Measurements from ENCODE around the gene CERS4. TPM values are rescaled to one million over a fixed set of nuclear protein-coding genes. Genes with fewer than 3 reads are reported as not detected.
A peak's percentile ranks its signal among the peaks of the same experiment; 100 is the strongest.

Gene CERS4
- total and polyA plus RNA-seq, 4 donors = 30.7 to 67.8 (median 54.4) TPM

GRCh38 chr19:8306235-8307054 lies 97.3 kb downstream of the CERS4 start:
- H3K9ac ChIP-seq (ENCODE audit: insufficient read depth in 1 of 2, low read length in 2 of 2) = no peak overlapping the region
- peaks cover 0 to 19% (median 4%) of the 10 kb centered on the region in 5 donors for H3K4me1 ChIP-seq (ENCODE audit: control insufficient read depth in 5 of 5, insufficient read depth in 5 of 5, low read length in 5 of 5)
- H3K27ac ChIP-seq (ENCODE audit: low read depth in 1 of 2, low read length in 1 of 2) = peak overlapping the region in 1 of 2 donors; percentile 17
- DNase-seq (no peak), ATAC-seq (ENCODE audit: insufficient read depth, low FRiP score) (no peak)
- H3K27me3 ChIP-seq (ENCODE audit: control insufficient read depth in 3 of 3, insufficient read depth in 3 of 3, low read length in 2 of 3) = no peaks in the 10 kb centered on the region
- WGBS, 2 donors = 67 to 79% methylated on average over 17 of the region's 17 CpGs
- no peaks in the 10 kb centered on the region for H3K9me3 ChIP-seq (ENCODE audit: control insufficient read depth in 4 of 4, insufficient read depth in 3 of 4, low read length in 3 of 4)
- H3K36me3 ChIP-seq (ENCODE audit: control insufficient read depth in 4 of 4, insufficient read depth in 4 of 4, low read length in 4 of 4) = peaks cover 0 to 15% (median 12%) of the 10 kb centered on the region in 4 donors
- no peak for TF ChIP-seq CTCF (IDR thresholded peaks at IDR 0.05; ENCODE audit: control extremely low read depth, extremely low read depth)
- H3K4me3 ChIP-seq = no peak overlapping the region

GRCh38 chr19:8307400-8307964 lies 98.3 kb downstream of the CERS4 start:
- Histone ChIP-seq H3K4me3 (peak overlapping the region; percentile 51), H3K27me3 (ENCODE audit: control insufficient read depth in 3 of 3, insufficient read depth in 3 of 3, low read length in 2 of 3) (no peaks in the 10 kb centered on the region), H3K27ac (ENCODE audit: low read depth in 1 of 2, low read length in 1 of 2) (peak overlapping the region in 1 of 2 donors; percentile 84), H3K36me3 (ENCODE audit: control insufficient read depth in 4 of 4, insufficient read depth in 4 of 4, low read length in 4 of 4) (peaks cover 0 to 13% (median 12%) of the 10 kb centered on the region in 4 donors), H3K4me1 (ENCODE audit: control insufficient read depth in 5 of 5, insufficient read depth in 5 of 5, low read length in 5 of 5) (peaks cover 0 to 19% (median 5%) of the 10 kb centered on the region in 5 donors), H3K9ac (ENCODE audit: insufficient read depth in 1 of 2, low read length in 2 of 2) (peak overlapping the region; percentile 51 to 60), H3K9me3 (ENCODE audit: control insufficient read depth in 4 of 4, insufficient read depth in 3 of 4, low read length in 3 of 4) (no peaks in the 10 kb centered on the region)
- DNase-seq (peak in 1 of 3 donors; percentile 15), ATAC-seq (ENCODE audit: insufficient read depth, low FRiP score) (no peak)
- 29 to 53% methylated on average over 24 of the region's 24 CpGs for WGBS, 2 donors
- TF ChIP-seq CTCF (IDR thresholded peaks at IDR 0.05; ENCODE audit: control extremely low read depth, extremely low read depth) = no peak

DNA sequence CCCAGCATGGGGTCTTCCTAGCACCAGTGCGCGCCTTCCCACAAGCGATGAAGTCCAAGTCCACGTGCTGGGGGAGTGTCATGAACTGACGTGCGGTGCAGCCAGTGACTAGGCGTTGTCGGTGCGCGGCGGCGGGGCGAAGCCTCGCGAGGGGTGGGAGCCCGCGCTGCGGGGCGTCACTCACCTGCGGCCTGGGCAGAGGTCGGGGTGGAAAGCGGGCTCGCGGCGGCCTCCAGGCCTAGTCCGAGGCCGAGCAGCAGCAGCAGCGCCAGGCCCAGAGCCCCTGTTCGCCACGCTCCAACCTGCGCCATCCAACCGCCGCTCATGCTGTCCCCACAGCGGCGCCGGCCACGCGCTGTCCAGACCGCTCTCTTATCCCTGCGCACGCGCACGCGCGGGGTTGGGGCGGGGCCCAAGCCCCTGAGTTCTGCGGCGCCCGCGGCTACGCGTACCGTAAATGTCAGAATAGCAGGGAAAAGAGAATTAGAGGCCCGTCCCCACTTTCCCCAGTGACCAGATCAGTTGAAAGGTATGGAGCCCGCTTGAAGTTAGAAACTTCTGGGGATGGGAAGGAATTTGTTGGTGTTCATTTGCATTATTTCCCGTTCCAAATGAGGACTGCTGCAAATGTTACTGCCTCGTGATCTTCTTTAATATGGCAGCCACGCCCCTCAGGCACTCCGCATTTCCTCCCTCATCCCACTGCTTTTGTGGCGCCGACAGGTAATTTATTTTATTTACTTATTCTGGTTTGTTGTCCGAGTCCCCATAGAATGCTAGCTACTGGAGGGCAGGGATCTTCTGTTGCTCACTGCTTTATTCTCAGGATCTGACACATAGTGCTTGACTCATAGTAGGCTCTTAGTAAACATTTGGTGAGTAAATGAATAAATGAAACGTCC lies 99.0 kb downstream of the CERS4 start, which contains the start of gene CD320:
TSS of gene CD320 (minus strand) at position 394 of the 902 bp plus-strand sequence. CDS start at position 326, 68 bp downstream.
- peak within 1 kb of the TSS; percentile 51 for H3K4me3 ChIP-seq

More for the DNA sequence above, 99.0 kb downstream of the CERS4 start, which contains the start of gene CD320:
- ATAC-seq (ENCODE audit: insufficient read depth, low FRiP score) (peak; percentile 94), DNase-seq (peak; percentile 90 to 95 (median 93))
- peaks cover 0 to 19% (median 5%) of the 10 kb centered on the region in 5 donors for H3K4me1 ChIP-seq (ENCODE audit: control insufficient read depth in 5 of 5, insufficient read depth in 5 of 5, low read length in 5 of 5)
- H3K27me3 ChIP-seq (ENCODE audit: control insufficient read depth in 3 of 3, insufficient read depth in 3 of 3, low read length in 2 of 3) = no peaks in the 10 kb centered on the region
- no peak for TF ChIP-seq CTCF (IDR thresholded peaks at IDR 0.05; ENCODE audit: control extremely low read depth, extremely low read depth)
- H3K27ac ChIP-seq (ENCODE audit: low read depth in 1 of 2, low read length in 1 of 2) = peak within 1 kb of the TSS; percentile 54 to 84
- WGBS, 2 donors = 1 to 2% methylated on average over 61 to 63 of the region's 63 CpGs
- H3K9me3 ChIP-seq (ENCODE audit: control insufficient read depth in 4 of 4, insufficient read depth in 3 of 4, low read length in 3 of 4) = no peaks in the 10 kb centered on the region
- H3K36me3 ChIP-seq (ENCODE audit: control insufficient read depth in 4 of 4, insufficient read depth in 4 of 4, low read length in 4 of 4) = peaks cover 0 to 15% (median 13%) of the 10 kb centered on the region in 4 donors
- H3K9ac ChIP-seq (ENCODE audit: insufficient read depth in 1 of 2, low read length in 2 of 2) = peak within 1 kb of the TSS; percentile 51 to 60

Measured in lung (tissue), 12 donors.